ENCODE results near the gene PIAS4. TPM values are rescaled to one million over a fixed set of nuclear protein-coding genes. Genes with fewer than 3 reads are reported as not detected.

Gene PIAS4
- total RNA-seq, 2 donors from 2014 or later, result 10.9 to 11.4 TPM

GRCh38 chr19:4061178-4061682 is 53.7 kb downstream of the PIAS4 start:
- Histone ChIP-seq H3K27ac (peak overlapping the region; percentile 97 to 99), H3K27me3 (no peaks in the 10 kb centered on the region), H3K9me3 (no peaks in the 10 kb centered on the region), H3K36me3 (peaks cover 10% of the 10 kb centered on the region), H3K4me1 (peaks cover 0 to 70% of the 10 kb centered on the region in 2 donors), H3K4me3 (peak overlapping the region; percentile 37 to 84)
- peak in 1 of 2 donors; percentile 12 for TF ChIP-seq CTCF (IDR thresholded peaks at IDR 0.05)
- peak; percentile 90 for DNase-seq (ENCODE audit: low spot score)

GRCh38 chr19:4061683-4062418 is 54.3 kb downstream of the PIAS4 start:
- Histone ChIP-seq H3K9me3 (no peaks in the 10 kb centered on the region), H3K27me3 (no peaks in the 10 kb centered on the region), H3K4me3 (peak overlapping the region; percentile 37 to 84), H3K36me3 (peaks cover 10% of the 10 kb centered on the region), H3K4me1 (peaks cover 0 to 70% of the 10 kb centered on the region in 2 donors), H3K27ac (peak overlapping the region; percentile 97 to 99)
- no peak for TF ChIP-seq CTCF (IDR thresholded peaks at IDR 0.05)
- no peak for DNase-seq (ENCODE audit: low spot score)

GRCh38 chr19:4062419-4063368 is 55.2 kb downstream of the PIAS4 start:
- Histone ChIP-seq H3K4me1 (peaks cover 0 to 72% of the 10 kb centered on the region in 2 donors), H3K4me3 (peak overlapping the region; percentile 37 to 84), H3K36me3 (peaks cover 10% of the 10 kb centered on the region), H3K27me3 (no peaks in the 10 kb centered on the region), H3K27ac (peak overlapping the region; percentile 97 to 99), H3K9me3 (no peaks in the 10 kb centered on the region)
- TF ChIP-seq CTCF (IDR thresholded peaks at IDR 0.05), result no peak
- DNase-seq (ENCODE audit: low spot score), result no peak

- DNase-seq (ENCODE audit: low spot score), result no peak
- H3K36me3 ChIP-seq, result peaks cover 10% of the 10 kb centered on the region
- no peaks in the 10 kb centered on the region for H3K9me3 ChIP-seq
- peak overlapping the region; percentile 97 to 99 for H3K27ac ChIP-seq
- H3K4me3 ChIP-seq, result peak overlapping the region; percentile 68 to 84
- TF ChIP-seq CTCF (IDR thresholded peaks at IDR 0.05), result peak in 1 of 2 donors; percentile 19
- peaks cover 0 to 72% of the 10 kb centered on the region in 2 donors for H3K4me1 ChIP-seq
- no peaks in the 10 kb centered on the region for H3K27me3 ChIP-seq
Measured at GRCh38 chr19:4063369-4064148, 56.0 kb downstream of the PIAS4 start.

- peaks cover 0 to 66% of the 10 kb centered on the region in 2 donors for H3K4me1 ChIP-seq
Measured at GRCh38 chr19:4064149-4064495, 56.6 kb downstream of the PIAS4 start.

More at GRCh38 chr19:4064149-4064495, 56.6 kb downstream of the PIAS4 start:
- TF ChIP-seq CTCF (IDR thresholded peaks at IDR 0.05), result peak in 1 of 2 donors; percentile 2
- DNase-seq (ENCODE audit: low spot score), result no peak
- H3K27me3 ChIP-seq, result no peaks in the 10 kb centered on the region
- H3K36me3 ChIP-seq, result peaks cover 10% of the 10 kb centered on the region
- peak overlapping the region; percentile 68 to 84 for H3K4me3 ChIP-seq
- peak overlapping the region; percentile 97 to 99 for H3K27ac ChIP-seq
- no peaks in the 10 kb centered on the region for H3K9me3 ChIP-seq

Data from right atrium auricular region (tissue), 2 donors.